Coronary artery (tissue), 2 donors: ENCODE data around the gene SERGEF.

Source experiments
- DNase-seq: peaks from one replicate; pipeline ENCODE4 v3.0.0-alpha.2; 2017; ENCODE audit warnings: low spot score
- H3K27ac ChIP-seq, 2 donors: fragments of 200-600 bp; sonication (generic); one replicate each; pipeline ENCODE4 v1.5.1; 2016 to 2019
- H3K4me3 ChIP-seq: fragments of 200-600 bp; sonication (generic); 2 replicates; pipeline ENCODE4 v1.5.1; 2016; ENCODE audit warnings: mild to moderate bottlenecking, moderate library complexity
- TF ChIP-seq, protein P1 (sequence below): fragments of 200-600 bp; sonication (generic); IDR thresholded peaks from one replicate; pipeline ENCODE4 v1.5.1; 2019; ENCODE audit warnings: antibody characterized with exemption

The SERGEF gene

DNA sequence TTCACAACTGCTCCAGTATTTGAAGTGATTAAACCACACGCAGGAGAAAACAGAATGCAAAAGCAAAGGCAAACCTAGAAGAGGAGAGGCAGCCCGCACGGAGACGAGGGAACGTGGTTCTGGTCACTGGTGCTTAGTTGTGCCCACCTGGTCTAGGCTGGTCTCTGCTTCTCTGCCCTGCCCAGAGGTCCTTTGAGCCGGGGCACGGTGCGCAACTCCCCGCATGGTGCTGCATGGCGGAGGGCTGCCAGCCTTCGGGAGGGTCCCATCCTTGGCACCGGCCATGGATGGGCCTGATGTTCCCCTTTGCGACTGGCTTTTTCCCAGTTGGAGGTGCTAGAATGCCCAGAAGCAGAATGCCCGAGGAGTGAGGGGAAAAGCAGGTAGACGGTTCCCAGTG, 232.2 kb downstream of the SERGEF start:
- TF ChIP-seq, protein P1, sequence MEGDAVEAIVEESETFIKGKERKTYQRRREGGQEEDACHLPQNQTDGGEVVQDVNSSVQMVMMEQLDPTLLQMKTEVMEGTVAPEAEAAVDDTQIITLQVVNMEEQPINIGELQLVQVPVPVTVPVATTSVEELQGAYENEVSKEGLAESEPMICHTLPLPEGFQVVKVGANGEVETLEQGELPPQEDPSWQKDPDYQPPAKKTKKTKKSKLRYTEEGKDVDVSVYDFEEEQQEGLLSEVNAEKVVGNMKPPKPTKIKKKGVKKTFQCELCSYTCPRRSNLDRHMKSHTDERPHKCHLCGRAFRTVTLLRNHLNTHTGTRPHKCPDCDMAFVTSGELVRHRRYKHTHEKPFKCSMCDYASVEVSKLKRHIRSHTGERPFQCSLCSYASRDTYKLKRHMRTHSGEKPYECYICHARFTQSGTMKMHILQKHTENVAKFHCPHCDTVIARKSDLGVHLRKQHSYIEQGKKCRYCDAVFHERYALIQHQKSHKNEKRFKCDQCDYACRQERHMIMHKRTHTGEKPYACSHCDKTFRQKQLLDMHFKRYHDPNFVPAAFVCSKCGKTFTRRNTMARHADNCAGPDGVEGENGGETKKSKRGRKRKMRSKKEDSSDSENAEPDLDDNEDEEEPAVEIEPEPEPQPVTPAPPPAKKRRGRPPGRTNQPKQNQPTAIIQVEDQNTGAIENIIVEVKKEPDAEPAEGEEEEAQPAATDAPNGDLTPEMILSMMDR: no peak
- Histone ChIP-seq H3K4me3 (no peak overlapping the region), H3K27ac (no peak overlapping the region)
- no peak for DNase-seq

DNA sequence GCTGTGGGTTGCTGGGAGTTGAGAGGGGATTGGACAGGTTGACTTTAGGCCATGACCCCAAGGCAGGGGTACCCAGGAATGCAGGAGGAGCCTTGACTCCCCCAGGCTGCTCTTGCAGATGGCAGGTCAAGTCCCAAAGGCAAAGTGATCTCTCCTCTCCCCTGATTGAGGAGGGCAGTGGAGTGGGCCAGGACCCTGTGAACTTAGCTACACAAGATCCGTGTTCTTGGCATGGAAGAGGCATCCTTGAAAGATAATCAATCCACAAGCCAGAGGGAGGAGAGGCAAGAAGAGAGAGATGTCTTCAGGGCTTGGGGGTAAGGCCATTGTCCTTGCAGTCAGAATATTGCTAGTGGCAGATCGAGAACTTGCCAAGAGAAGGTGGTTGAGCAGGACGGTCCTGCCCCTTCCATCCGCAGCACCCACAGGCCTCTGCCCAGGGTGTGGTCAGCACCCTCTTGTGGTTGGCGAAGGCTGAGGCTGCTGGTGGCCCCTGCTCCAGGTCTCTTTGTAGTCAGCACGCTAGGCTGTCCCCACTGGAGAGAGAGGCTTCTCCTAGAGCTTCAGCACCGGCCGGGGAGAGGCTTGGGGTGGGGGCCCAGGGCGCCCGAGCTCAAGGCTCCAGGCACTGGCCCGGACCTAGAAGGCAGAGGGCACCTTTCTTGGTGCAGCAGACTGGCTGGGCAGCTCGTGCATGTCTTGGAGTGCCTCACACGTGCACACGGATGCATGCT, 232.8 kb downstream of the SERGEF start:
- no peak overlapping the region for H3K27ac ChIP-seq
- no peak overlapping the region for H3K4me3 ChIP-seq
- TF ChIP-seq, protein P1: no peak
- no peak for DNase-seq

DNA sequence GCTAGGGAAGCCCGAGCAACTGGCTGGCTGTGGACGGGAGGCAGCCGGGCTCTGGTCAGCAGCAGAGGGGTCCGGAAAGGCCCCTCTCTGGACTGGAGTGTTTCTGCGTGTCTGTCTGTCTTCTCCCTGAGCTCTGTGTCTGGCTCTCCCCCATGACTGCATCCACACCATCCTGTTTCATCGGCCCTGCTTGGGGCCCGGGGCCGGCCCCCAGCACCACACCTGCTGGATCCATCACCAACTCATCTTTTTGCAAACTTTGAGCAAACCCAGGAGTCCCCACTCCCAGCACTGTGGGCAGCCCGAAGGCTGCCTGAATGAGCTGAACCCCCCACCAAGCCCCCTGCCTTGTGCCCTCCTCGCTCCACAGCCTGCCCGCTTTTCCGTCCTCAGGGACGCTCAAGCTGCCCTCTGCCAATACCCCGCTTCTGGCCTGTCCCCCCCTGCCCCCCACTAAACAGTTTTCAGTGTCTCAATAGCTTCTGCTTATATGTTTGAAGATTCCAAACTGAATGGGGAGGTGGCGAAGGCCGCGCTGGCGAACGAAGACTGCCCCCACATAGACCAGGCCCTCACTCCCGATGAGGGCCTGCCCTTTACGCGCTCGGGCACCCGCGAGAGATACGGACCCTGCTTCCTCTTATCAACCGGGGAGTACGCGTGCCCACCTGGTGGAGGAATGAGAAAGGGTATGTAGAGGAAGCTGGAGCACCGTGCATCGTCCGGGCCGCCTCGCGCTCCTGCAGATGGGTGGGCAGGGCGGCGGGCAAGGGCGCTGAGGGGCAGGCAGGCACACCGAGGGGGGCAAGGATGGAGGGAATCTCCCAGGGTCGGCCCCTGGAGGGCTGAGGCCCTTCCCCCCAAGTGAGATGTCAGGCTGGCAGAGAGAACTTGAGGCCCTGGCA, 233.6 kb downstream of the SERGEF start:
- TF ChIP-seq, protein P1: no peak
- H3K4me3 ChIP-seq: no peak overlapping the region
- H3K27ac ChIP-seq: no peak overlapping the region
- DNase-seq: no peak

DNA sequence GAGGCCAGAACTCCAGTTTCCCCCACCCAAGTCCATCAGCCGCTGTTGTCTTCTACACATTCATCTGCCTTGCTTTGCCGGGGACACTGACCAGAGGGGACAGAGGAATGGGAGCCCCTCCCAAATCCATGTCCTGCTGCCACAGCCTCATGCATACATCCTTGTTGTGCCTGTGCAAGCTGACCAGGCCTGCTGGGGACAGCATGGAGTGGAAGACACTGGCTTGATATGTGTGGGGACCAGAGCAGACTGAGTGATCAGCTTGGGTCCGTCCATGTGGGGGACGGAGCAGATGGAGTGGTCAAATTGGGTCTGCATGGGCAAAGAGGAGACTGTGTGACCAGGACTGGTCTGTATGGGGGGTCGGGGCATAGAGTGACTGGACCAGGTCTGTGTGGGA, 234.5 kb downstream of the SERGEF start:
- TF ChIP-seq, protein P1: no peak
- Histone ChIP-seq H3K4me3 (no peak overlapping the region), H3K27ac (no peak overlapping the region)
- no peak for DNase-seq

DNA sequence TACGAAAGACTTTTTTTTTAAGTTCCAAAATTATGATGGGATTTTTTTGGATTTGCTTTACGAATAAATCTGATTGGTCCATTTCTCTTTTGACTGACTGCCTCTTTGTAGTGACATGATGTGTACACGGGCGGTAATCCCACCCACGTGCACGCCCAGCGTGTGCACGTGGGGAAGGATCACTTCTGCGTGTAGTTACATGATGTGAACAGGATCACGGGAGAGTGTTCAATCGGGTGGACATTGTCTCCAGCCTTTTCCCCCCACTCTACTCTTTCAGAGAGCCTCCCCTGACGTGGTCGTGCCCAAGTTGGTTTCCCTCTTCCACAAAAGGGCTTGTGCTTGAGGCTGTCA, 235.1 kb downstream of the SERGEF start:
- DNase-seq: no peak
- H3K4me3 ChIP-seq: no peak overlapping the region
- TF ChIP-seq, protein P1: no peak
- no peak overlapping the region for H3K27ac ChIP-seq

DNA sequence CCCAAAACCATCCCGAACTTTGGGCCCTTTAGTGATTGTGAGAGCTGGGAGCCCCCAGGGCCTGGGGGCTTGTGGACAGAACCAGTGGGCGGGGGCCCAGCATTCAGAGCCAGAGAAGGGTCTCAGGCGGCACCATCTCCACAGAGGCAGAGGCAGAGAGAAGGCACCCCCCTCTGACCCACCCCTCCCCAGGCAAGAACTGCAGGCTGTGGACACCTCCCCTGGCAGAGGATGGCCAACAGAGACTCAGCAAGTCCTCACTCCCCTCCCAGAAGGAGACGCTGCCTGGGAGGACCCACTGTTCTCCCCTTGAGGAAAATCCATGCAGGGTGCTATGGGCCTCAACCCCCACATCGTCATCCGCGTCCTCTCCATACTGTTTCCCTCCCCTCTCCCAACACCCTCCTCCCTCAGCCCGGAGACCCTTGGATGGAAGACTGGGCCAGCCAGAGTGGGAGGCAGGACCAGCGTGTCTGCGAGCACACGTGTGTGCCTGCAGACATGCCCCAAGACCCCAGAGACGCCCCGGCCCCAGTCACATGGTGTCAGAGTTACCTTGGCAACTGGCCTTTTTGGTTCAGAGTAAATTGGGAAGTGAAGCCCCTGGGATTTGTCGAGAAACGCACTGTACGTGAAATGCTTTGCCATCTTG, 235.6 kb downstream of the SERGEF start:
- TF ChIP-seq, protein P1: no peak
- Histone ChIP-seq H3K27ac (no peak overlapping the region), H3K4me3 (no peak overlapping the region)
- DNase-seq: no peak
